CD4-positive, alpha-beta T cell (primary cell): ENCODE measurements around the gene KRT20. TPM values are rescaled to one million over a fixed set of nuclear protein-coding genes. Genes with fewer than 3 reads are reported as not detected.

Source experiments
- ATAC-seq: fragments of 200-7000 bp; cut with Tn5 transposase; one replicate; pipeline ENCODE4 v1.10.0; 2022; ENCODE audit warnings: mild to moderate bottlenecking; ENCODE audit not compliant: poor library complexity
- CTCF ChIA-PET: fragments of 350-600 bp; sonication (Branson Sonifier 250); formaldehyde crosslinking; loops from one replicate; lab custom pipeline; 2021; ENCODE audit warnings: antibody characterized with exemption, inconsistent platforms; lab: Charles Lee
- POLR2A ChIA-PET: fragments of 350-600 bp; sonication (Branson Sonifier 250); formaldehyde crosslinking; loops from one replicate; lab custom pipeline; 2021; ENCODE audit warnings: antibody characterized with exemption, inconsistent platforms; lab: Charles Lee
- DNase-seq, 14 experiments: peaks; one replicate each; pipeline ENCODE4 v3.0.0-alpha.2; 2013 to 2020; ENCODE audit warnings: mixed read lengths in 2 of 14
- H3K27ac ChIP-seq, 2 donors: one replicate each; pipeline versions ENCODE4 v1.5.1 to v1.7.0; 2013; ENCODE audit warnings: low read length in 2 of 2, low read depth in 1 of 2, mild to moderate bottlenecking in 1 of 2
- H3K27me3 ChIP-seq, 2 experiments: 1 replicate in 1 of 2; 2 replicates in 1 of 2; pipeline versions ENCODE4 v1.6.1 to v1.7.0; 2013; ENCODE audit warnings: low read length in 2 of 2, control low read depth in 1 of 2, mild to moderate bottlenecking in 1 of 2, moderate library complexity in 1 of 2; ENCODE audit not compliant: insufficient read depth in 2 of 2, control insufficient read depth in 1 of 2
- H3K36me3 ChIP-seq: one replicate; pipeline ENCODE4 v1.6.1; 2013; ENCODE audit warnings: low read length, control low read depth; ENCODE audit not compliant: insufficient read depth
- H3K4me1 ChIP-seq: one replicate; pipeline ENCODE4 v1.6.1; 2013; ENCODE audit warnings: low read length, control low read depth; ENCODE audit not compliant: insufficient read depth
- H3K4me3 ChIP-seq: one replicate; pipeline ENCODE4 v1.5.1; 2013; ENCODE audit warnings: mild to moderate bottlenecking, low read length, moderate library complexity
- H3K9me3 ChIP-seq, 2 experiments: 1 replicate in 1 of 2; 2 replicates in 1 of 2; pipeline versions ENCODE4 v1.6.1 to v1.7.0; 2013; ENCODE audit warnings: low read length in 2 of 2, mild to moderate bottlenecking in 2 of 2, control low read depth in 1 of 2, moderate library complexity in 1 of 2; ENCODE audit not compliant: control insufficient read depth in 1 of 2, insufficient read depth in 1 of 2
- H3K27ac Mint-ChIP-seq: one replicate; pipeline ENCODE4 v1.8.0; 2020; ENCODE audit warnings: mixed read lengths
- H3K27me3 Mint-ChIP-seq: one replicate; pipeline ENCODE4 v1.8.0; 2021; ENCODE audit warnings: mixed read lengths
- H3K36me3 Mint-ChIP-seq: one replicate; pipeline ENCODE4 v1.8.0; 2021; ENCODE audit warnings: low read depth, mixed read lengths
- H3K4me1 Mint-ChIP-seq: one replicate; pipeline ENCODE4 v1.8.0; 2021; ENCODE audit warnings: low read depth, mixed read lengths
- H3K4me3 Mint-ChIP-seq: one replicate; pipeline ENCODE4 v1.8.0; 2020; ENCODE audit warnings: mild to moderate bottlenecking, mixed read lengths
- H3K9me3 Mint-ChIP-seq: one replicate; pipeline ENCODE4 v1.8.0; 2020; ENCODE audit warnings: mixed read lengths
- intact Hi-C, 2 experiments: fragments of 100-400 bp; cut with DNase I in 1 of 2; cut with micrococcal nuclease in 1 of 2; formaldehyde crosslinking; loops; one replicate each; pipeline versions ENCODE4 v1.15.1 to v1.9.0; 2023 to 2025; cut with DNase I, micrococcal nuclease
- total RNA-seq, 174 experiments: library from RNA in 2 of 174; stranded (reverse) in 2 of 174; gene quantifications; one replicate each; pipeline ENCODE4 v1.2.3 and lab custom pipeline; 2021 to 2026
- TF ChIP-seq, protein P1 (sequence below): fragments of 200-600 bp; IDR thresholded peaks from one replicate; pipeline ENCODE4 v1.8.0; 2022; ENCODE audit warnings: antibody characterized with exemption, mild to moderate bottlenecking

The KRT20 gene
- total RNA-seq, 2 experiments from 2014 or later = not detected

- H3K4me1 ChIP-seq = no peaks in the 10 kb centered on the region
- no peak for DNase-seq
- TF ChIP-seq, protein P1, sequence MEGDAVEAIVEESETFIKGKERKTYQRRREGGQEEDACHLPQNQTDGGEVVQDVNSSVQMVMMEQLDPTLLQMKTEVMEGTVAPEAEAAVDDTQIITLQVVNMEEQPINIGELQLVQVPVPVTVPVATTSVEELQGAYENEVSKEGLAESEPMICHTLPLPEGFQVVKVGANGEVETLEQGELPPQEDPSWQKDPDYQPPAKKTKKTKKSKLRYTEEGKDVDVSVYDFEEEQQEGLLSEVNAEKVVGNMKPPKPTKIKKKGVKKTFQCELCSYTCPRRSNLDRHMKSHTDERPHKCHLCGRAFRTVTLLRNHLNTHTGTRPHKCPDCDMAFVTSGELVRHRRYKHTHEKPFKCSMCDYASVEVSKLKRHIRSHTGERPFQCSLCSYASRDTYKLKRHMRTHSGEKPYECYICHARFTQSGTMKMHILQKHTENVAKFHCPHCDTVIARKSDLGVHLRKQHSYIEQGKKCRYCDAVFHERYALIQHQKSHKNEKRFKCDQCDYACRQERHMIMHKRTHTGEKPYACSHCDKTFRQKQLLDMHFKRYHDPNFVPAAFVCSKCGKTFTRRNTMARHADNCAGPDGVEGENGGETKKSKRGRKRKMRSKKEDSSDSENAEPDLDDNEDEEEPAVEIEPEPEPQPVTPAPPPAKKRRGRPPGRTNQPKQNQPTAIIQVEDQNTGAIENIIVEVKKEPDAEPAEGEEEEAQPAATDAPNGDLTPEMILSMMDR = no peak
- ChIA-PET POLR2A (no interaction called here), CTCF (no interaction called here)
- Mint-ChIP-seq H3K36me3 (no peaks in the 10 kb centered on the region), H3K27me3 (peaks cover 69% of the 10 kb centered on the region), H3K27ac (no peak overlapping the region), H3K4me3 (no peak overlapping the region), H3K4me1 (no peaks in the 10 kb centered on the region), H3K9me3 (no peaks in the 10 kb centered on the region)
- peaks cover 2 to 21% of the 10 kb centered on the region in 2 experiments for H3K27me3 ChIP-seq
- H3K9me3 ChIP-seq = no peaks in the 10 kb centered on the region
- no peaks in the 10 kb centered on the region for H3K36me3 ChIP-seq
- H3K27ac ChIP-seq = no peak overlapping the region
- intact Hi-C loops = no loop called here
- H3K4me3 ChIP-seq = no peak overlapping the region
- no peak for ATAC-seq
These were observed 10.2 kb upstream of the KRT20 start for GRCh38 chr17:40895106-40895730.

DNA sequence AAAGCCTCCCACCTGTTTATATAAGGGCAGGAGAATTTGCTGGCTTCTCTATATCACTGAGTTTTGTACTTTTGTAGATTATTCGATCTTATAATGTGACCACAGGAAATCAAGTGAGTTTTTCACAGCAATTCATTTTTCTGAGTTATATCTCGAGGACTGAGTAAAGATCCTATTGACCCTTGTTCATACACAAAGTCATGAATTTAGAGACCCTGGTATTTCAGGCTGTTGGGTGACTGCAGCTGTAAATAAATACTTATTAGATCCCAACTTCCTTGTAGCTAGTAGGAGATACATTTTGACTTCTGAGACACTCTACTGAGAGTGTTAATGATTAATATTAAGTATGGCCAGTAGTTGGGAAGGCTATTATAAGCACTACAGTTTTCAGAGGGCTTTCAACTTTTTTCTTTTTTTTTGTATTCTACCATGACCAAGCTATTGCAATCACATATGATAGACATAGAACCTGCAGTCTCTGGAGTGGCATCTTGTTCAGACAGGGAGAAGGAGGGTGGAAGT, 3.2 kb upstream of the KRT20 start:
- H3K4me1 Mint-ChIP-seq = no peaks in the 10 kb centered on the region
- no peaks in the 10 kb centered on the region for H3K36me3 Mint-ChIP-seq
- DNase-seq (no peak), ATAC-seq (no peak)
- TF ChIP-seq, protein P1 = no peak
- H3K9me3 ChIP-seq = no peaks in the 10 kb centered on the region
- H3K27me3 ChIP-seq = peaks cover 9 to 42% of the 10 kb centered on the region in 2 experiments
- no peak overlapping the region for H3K27ac ChIP-seq
- POLR2A ChIA-PET = no interaction called here
- H3K4me3 ChIP-seq = no peak overlapping the region
- H3K4me1 ChIP-seq = no peaks in the 10 kb centered on the region
- intact Hi-C loops = no loop called here
- no peak overlapping the region for H3K27ac Mint-ChIP-seq
- no peaks in the 10 kb centered on the region for H3K9me3 Mint-ChIP-seq
- H3K27me3 Mint-ChIP-seq = peaks cover 73% of the 10 kb centered on the region
- CTCF ChIA-PET = interaction anchor here (0.7 kb wide), 1 partner anchor 34 kb away, joined by 3 read pairs; no protein-coding TSS in a partner anchor
- H3K4me3 Mint-ChIP-seq = no peak overlapping the region
- no peaks in the 10 kb centered on the region for H3K36me3 ChIP-seq

DNA sequence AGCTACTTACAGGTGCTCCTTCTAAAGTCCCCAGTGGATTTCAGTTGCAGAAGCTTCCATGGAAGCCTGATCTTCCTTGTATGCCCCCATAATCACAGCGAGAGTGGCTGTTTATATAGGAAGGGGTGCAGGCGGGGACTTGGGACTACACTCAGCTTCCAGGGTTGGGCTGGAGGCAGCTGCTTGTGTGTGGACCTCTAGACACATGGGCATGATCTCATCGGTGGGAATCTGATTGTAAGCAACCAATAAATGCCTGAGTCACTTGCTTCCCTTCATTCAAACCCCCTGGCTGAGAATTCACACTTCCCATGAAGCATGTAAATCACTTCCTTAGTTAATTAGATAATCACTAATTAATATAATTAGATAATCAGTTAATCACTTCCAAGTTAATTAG, 1.0 kb upstream of the KRT20 start:
- ChIA-PET CTCF (no interaction called here), POLR2A (no interaction called here)
- intact Hi-C loops = no loop called here

More for the DNA sequence above, 1.0 kb upstream of the KRT20 start:
- Histone ChIP-seq H3K4me3 (no peak overlapping the region), H3K27me3 (peaks cover 9 to 30% of the 10 kb centered on the region in 2 experiments), H3K27ac (no peak overlapping the region), H3K36me3 (no peaks in the 10 kb centered on the region), H3K4me1 (no peaks in the 10 kb centered on the region), H3K9me3 (no peaks in the 10 kb centered on the region)
- Mint-ChIP-seq H3K4me3 (no peak overlapping the region), H3K9me3 (no peaks in the 10 kb centered on the region), H3K36me3 (no peaks in the 10 kb centered on the region), H3K27ac (no peak overlapping the region), H3K4me1 (no peaks in the 10 kb centered on the region), H3K27me3 (peaks cover 60% of the 10 kb centered on the region)
- TF ChIP-seq, protein P1 = no peak
- DNase-seq (no peak), ATAC-seq (no peak)
